ENCODE data around the gene SSH2.

Gene SSH2

GRCh38 chr17:29577385-29578211 lies 352.4 kb downstream of the SSH2 start:
- no peak for DNase-seq (ENCODE audit: low read depth in 2 of 2, low spot score in 1 of 2)

- DNase-seq (ENCODE audit: low read depth in 2 of 2, low spot score in 1 of 2): no peak
These were observed 353.0 kb downstream of the SSH2 start for GRCh38 chr17:29577001-29577370.

GRCh38 chr17:29576214-29577000 lies 353.6 kb downstream of the SSH2 start:
- DNase-seq (ENCODE audit: low read depth in 2 of 2, low spot score in 1 of 2): no peak

All from stimulated activated CD8-positive, alpha-beta memory T cell treated with anti-CD3 and anti-CD28 coated beads, Interleukin-4, amount 100 ng/mL, for 4 hours (primary cell).